HG02798 (cell line): ENCODE data around the gene ANGPTL2.

Experiments used
- ATAC-seq: cut with Tn5 transposase; IDR thresholded peaks from one replicate; pipeline ENCODE4 v1.9.1; 2021; ENCODE audit warnings: mild to moderate bottlenecking; ENCODE audit not compliant: unreplicated experiment, poor library complexity

The ANGPTL2 gene

DNA sequence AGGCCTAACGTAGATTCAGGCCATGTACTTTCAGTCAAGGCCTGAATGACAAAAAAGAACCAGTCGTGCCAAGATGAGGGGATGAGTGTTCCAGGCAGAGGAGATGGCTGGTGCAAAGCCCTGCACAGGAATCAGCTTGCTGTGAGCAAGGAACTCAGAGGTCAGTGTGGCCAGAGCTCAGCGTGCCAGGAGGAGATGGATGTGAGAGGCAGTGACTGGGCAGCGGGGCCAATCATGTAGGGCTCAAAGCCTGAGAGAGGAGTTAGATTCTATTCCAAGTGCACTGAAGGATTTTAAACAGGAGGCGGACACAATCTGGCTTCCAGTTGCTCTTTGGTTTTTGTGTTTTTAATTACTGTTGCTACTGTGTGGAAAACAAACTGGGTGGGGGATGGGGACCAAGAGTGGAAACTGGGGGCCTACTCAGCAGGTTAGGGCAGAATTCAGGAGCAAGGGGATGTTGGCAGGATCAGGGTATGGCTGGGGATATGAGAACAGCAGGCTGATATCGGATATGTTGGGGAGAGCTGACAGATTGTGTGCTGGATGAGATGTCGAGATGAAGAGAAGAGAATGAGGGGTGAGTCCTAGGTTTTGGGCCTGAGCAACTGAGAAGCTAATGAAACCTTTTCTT lies 64.3 kb downstream of the ANGPTL2 start:
- ATAC-seq: no peak

DNA sequence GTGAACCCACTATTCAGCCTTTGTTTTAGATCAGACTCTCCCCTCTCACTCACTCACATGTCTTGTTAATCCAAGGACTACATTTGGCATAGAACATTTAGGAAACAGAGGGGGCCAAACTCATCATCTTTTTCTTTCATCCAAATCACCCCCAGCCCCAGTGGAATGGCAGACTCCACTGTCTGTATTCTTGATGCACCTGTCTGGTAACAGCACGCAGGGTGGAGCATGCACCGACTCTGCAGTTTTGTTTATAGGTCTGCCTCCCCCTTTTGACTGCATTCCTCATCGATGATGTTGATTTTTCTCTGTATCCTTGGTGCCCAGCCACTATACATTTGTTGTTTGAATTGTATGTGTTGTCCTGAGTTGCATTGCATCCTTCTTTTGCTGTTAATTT lies 66.0 kb downstream of the ANGPTL2 start:
- no peak for ATAC-seq

DNA sequence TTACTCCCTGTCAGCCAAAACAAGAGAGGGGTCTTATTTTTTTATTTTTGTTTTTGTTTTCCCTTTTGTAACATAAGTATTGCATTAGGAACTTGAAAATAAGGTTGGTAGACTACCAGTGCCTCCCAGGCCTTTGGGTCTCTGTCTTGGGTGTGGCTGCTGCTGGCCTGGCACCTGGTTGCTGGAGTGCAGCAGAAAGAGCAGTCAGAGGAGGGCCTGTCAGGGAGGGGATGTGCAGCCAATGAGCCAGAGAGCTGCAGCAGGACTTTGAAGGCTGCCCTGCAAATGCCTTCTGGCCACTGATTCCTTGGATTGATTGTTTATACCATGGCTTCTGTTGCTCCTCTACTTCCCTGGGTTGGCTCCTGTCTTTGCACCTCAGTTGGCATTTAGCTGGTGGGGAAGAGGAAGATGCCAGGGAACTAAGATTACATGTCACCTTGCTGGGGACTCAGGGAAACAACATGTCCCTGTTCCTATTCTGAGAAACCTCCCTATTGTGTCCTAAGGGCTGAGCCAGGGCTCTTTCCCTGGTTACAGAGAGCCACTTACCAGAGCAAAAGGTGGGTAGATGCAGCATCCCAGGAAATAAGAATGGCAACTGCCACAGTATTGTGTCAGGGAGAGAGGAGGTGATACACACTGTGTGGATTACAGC lies 66.6 kb downstream of the ANGPTL2 start:
- no peak for ATAC-seq

DNA sequence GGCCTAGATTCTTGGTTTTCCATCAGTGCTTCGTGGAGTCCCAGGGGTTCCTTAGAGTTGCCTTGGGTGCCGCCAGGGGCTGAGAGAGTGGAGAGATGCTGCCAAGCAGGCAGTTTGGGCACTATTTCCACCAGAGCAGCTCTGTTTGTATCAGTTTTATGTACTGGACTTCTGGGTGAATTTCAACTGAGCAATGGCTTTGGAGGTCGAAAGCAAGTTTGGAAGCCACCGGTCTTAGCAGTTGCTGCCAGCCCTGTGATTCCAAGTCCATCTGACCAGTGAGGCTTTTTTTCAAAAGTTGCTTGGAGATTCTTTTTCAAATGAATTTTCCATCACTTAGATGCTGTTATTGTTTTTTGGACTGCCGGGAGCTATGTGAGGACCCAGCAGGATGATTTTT lies 68.5 kb downstream of the ANGPTL2 start:
- no peak for ATAC-seq

DNA sequence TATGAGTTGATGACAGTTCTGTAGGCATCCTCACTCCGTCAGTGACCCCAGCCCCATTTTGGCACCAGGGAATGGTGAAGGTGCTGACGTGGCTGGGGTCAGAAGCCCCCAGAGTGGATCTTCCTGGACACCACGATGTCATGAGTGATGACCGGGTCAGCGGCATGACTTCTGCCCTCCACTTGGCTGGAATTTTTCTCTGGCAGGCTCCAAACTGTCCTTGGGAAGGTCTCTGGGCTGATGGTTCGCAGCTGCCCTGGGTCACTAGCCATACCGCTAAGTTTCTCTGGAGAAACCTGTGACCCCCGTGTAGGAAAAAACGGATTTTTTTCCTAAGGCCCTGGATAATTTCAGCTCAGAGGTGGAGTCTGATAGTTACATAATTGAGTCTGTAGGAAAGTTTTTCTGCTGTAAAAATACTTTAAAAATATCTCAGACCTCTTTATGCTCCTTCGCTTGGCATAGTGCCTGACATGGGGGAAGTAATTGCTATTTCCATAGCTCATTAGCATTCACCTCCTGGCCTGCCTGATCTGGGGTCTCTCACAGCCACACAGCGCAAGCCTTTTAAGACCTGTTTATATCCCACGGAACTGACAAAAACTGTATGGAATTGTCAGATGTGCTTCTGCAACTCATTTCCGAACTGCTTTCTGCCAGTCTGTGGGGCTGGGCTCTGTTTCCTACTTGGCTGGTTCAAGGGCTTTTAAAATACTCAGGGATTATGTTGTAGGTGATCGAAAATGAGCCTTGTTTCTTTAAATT lies 69.2 kb downstream of the ANGPTL2 start:
- no peak for ATAC-seq

DNA sequence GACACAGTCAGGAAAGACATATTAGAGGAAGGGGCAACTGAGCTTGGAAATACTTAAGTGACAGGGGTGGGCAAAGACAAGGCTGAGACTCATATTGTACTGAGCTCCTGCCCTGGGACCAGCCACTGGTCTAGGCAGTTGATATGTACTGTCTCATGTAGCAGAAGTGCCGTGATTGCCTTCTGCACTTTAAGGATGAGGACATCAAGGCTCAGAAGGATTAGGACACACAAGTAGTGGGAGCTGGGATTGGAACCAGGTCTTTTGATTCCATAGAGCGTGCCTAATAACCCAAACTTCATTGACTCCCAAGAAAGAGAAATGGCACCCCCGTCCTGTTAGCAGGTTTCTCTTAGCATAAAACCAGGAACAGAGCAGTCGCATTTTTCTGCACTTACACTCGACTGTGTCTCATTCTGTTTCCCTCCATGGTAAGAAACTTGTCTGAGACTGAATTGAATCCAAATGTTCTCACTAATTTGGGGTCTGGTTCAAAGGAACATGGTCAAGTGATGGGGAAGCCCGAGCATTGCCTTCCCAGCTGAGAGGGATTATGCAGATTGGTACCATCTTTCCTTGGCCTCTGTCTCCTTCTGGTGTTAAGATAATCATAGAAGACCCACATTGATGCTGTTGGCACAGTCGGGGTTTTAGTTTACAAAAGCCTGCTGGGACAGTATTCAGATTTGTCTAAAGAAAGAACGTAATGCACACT lies 70.4 kb downstream of the ANGPTL2 start:
- ATAC-seq: no peak

DNA sequence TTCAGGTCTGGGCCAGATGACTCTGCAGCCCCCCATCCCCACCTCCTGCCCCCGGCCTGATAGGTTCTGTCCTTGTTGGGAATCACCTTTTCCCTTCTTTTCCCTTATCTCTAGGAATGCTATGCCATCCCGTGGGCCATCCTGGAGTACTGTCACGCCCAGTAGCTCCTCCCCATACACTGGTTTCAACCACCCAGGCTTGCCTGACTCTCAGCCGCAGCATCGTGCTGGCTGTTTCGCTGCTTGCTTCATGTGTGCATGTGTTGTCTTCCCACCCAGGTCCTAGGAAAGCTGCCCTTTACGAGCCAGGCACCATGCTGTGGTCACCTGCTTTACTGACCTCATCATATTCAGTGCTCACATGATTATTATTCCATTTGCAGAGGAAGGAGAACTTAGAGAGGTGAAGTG lies 71.8 kb downstream of the ANGPTL2 start:
- ATAC-seq: no peak

DNA sequence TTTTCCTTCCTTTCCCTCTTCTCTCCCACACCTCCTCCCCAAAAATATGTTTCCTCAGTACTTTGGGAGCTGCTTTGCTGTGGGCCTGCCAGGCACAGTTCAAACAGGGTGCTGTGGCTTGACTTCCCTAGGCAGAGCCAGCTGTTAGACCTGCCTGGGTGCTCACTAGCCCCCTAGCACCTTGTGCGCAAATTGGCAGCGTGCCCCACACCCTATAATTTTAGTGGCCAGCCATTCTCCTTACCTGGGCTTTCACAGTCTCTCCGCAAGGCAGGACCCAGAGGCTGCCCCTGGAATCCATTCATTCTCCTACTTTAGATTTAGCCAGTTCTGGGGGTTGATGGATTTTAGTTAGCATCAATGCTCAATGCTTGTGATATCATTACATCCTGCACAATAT lies 72.3 kb downstream of the ANGPTL2 start:
- ATAC-seq: no peak

DNA sequence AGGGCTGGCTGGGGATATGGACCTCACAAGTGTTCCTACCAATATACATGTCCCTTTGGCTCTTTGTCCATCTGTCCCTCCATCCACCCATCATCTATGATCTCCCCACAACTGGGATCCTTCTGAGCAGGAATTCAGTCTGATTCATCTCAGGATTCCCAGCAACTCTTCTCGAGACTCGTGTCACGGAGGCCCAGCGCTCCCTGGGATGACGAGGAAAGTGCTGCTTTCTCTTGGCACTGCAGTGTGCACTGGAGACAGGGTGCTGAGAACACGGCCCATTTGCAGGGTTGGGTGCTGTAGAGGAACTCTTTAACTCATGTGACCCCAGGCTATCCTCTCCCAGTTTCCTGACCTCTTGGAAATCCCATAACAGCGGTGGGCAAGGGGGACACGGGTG lies 72.9 kb downstream of the ANGPTL2 start:
- no peak for ATAC-seq

DNA sequence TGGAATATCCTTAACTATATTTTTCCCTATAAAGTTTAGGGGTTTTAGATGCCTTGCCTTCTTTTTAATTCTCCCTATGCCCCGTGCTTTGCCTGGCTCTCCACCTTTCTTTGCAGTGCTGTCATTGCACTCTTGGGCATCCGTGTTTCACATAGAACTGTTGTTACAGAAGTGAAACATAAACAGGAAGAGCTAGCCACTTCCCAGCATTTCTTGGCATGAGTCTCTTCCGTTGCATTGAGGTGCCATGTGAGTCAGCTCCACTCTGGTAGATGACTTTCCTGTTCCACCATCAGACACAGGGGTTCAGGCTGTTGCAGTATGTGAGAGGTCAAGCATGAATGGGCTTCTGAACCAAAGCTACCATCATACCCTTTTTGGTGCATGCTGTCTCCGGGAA lies 73.4 kb downstream of the ANGPTL2 start:
- no peak for ATAC-seq

DNA sequence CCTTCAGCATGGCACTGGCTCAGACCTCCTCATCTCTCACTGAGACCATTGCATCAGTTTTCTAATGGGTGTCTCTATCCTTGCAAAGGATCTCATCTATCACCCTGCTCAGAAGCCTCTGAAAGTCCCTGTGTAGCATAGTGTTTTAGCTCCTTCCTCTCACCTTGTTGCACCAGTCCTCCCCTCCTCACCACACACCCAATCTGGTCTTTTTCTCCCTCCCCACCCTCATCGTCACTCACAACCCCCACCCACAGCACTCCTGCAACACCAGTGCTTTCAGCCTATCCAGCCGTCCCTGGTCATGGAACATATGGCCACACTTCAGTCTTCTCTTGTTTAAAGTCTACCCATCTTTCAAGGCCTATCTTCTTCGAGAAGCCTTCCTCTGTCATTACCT lies 74.5 kb downstream of the ANGPTL2 start:
- no peak for ATAC-seq

DNA sequence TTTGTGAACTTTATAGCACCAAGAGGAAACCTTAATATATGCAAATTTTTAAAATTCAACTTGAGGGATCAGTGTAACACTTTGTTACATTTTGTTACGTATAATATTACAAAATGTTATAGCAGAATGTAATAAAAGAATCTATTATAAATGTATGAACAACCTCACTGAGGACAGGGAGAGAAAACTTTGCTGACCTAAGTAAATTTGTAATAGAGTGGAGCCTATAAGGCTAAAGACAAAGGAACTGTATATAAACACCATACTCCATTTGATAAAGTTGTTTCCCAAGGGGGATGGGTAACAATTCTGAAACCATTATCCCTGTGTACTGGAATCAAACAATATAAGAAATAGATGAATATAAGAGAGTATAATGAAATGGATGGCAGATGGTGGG lies 77.3 kb downstream of the ANGPTL2 start:
- ATAC-seq: no peak

DNA sequence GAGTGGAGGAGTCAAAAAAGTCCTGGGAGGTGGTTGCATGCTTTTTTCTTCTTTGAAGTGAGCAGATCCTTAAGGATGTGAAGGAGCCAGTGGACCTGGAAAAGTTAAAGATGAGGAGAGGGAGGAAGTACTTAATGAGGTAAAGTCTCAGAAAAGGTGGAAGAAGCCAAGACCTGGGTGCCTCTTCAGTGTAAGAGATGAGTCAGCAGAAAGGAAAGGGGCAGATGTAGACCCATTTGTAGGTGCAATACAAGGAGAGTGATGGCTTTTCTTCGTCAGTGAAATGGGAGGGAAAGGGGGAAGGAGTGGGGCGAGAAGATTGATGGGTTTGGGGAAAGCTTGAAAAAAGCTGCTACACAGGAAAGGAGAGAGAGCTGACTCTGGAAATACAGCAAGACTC lies 82.9 kb downstream of the ANGPTL2 start:
- ATAC-seq: no peak

DNA sequence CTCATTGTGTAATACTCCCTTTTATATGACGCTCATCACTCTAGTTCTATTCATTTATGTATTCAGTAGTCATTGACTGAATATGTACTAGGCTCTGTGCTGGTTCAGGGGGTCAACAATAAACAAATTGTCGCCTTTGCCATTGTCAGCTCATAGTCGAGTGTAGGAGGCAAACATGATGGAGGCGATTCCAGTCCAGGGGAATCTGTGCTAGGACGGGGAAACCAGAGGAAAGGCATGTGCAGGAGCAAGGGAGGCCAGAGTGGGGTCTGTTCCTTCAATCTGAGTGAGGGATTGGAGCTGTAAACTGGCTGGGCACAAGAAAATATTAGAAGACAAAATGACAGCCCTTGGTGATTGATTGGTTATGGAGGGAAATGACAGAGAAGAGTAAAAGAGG lies 83.9 kb downstream of the ANGPTL2 start:
- no peak for ATAC-seq
